Measurements from ENCODE around the gene TSPAN18.

The TSPAN18 gene

DNA sequence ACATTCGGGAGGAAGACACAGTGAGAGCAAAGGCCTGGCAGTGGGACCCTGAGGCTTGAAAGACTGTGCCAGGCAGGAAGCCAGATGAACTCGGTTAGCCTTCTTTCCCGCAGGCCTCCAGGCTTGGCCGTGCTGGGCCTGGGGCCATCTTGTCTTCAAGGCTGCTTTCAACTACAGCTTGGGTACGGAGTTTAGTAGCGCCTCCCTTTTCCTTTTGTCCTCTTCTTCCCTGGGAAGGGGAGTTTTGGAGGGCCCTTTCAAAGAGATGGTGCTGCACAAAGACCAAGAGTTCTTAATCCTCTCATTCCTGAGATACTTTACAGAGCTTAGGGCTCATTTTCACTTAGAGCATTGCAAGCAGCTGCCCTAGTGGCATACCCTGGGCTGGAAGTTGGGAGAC, 136.5 kb downstream of the TSPAN18 start:
- Histone ChIP-seq H3K27ac (ENCODE audit: extremely low read depth, low read depth, low read length) (no peak overlapping the region), H3K9me3 (ENCODE audit: control insufficient read depth, insufficient read depth, low read depth, low read length) (no peaks in the 10 kb centered on the region)

DNA sequence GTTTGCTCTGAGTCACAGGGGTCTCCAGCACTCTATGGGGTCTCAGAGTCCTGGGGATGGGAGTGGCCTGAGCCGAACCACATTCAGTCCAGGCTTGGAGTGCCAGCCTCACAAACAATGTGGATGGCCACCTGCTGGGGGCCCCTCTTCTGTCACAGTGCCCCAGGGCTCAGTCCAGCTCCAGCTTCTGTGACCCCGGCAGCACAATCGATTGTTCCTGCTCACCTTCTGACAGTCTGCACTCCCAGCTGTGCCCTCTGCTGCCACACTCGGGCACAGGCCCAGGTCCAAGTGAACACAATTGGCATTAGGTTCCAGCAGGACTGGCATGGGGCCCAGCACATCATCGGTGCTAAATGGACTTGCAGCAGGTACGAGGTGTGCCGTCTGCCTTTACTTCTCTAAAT, 139.1 kb downstream of the TSPAN18 start:
- TF ChIP-seq, protein P1, sequence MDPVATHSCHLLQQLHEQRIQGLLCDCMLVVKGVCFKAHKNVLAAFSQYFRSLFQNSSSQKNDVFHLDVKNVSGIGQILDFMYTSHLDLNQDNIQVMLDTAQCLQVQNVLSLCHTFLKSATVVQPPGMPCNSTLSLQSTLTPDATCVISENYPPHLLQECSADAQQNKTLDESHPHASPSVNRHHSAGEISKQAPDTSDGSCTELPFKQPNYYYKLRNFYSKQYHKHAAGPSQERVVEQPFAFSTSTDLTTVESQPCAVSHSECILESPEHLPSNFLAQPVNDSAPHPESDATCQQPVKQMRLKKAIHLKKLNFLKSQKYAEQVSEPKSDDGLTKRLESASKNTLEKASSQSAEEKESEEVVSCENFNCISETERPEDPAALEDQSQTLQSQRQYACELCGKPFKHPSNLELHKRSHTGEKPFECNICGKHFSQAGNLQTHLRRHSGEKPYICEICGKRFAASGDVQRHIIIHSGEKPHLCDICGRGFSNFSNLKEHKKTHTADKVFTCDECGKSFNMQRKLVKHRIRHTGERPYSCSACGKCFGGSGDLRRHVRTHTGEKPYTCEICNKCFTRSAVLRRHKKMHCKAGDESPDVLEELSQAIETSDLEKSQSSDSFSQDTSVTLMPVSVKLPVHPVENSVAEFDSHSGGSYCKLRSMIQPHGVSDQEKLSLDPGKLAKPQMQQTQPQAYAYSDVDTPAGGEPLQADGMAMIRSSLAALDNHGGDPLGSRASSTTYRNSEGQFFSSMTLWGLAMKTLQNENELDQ (tag by site-specific recombination; IDR thresholded peaks at IDR 0.05; ENCODE audit: low read depth) = no peak
- peak; percentile 69 for TF ChIP-seq ZIC2 (tag by site-specific recombination; IDR thresholded peaks at IDR 0.05)
- POLR2A ChIA-PET = no interaction called here
- Histone ChIP-seq H3K9me3 (ENCODE audit: control insufficient read depth, insufficient read depth, low read depth, low read length) (no peaks in the 10 kb centered on the region), H3K4me3 (ENCODE audit: low read depth, low read length) (no peak overlapping the region), H3K4me1 (ENCODE audit: control insufficient read depth, insufficient read depth, low read length) (peaks cover 10% of the 10 kb centered on the region), H3K36me3 (ENCODE audit: control insufficient read depth in 2 of 2, insufficient read depth in 1 of 2, low read length in 2 of 2) (no peaks in the 10 kb centered on the region), H3K27ac (ENCODE audit: extremely low read depth, low read depth, low read length) (no peak overlapping the region)
- CTCF ChIA-PET = interaction anchor here (1.3 kb wide), 2 partner anchors 22 to 29 kb away, joined by 3 to 9 read pairs; no protein-coding TSS in a partner anchor

More for the DNA sequence above, 136.5 kb downstream of the TSPAN18 start:
- Histone ChIP-seq H3K36me3 (ENCODE audit: control insufficient read depth in 2 of 2, insufficient read depth in 1 of 2, low read length in 2 of 2) (no peaks in the 10 kb centered on the region), H3K4me1 (ENCODE audit: control insufficient read depth, insufficient read depth, low read length) (peaks cover 10% of the 10 kb centered on the region), H3K4me3 (ENCODE audit: low read depth, low read length) (no peak overlapping the region)
- CTCF ChIA-PET = no interaction called here
- POLR2A ChIA-PET = no interaction called here
- TF ChIP-seq ZNF391 (tag by site-specific recombination; IDR thresholded peaks at IDR 0.05; ENCODE audit: borderline replicate concordance, low read depth) (no peak), ZNF221 (tag by site-specific recombination; IDR thresholded peaks at IDR 0.05; ENCODE audit: borderline replicate concordance) (no peak), ZNF791 (tag by site-specific recombination; IDR thresholded peaks at IDR 0.05) (no peak), ZFHX2 (tag by site-specific recombination; conservative IDR thresholded peaks at IDR 0.05) (no peak), ZNF2 (tag by site-specific recombination; IDR thresholded peaks at IDR 0.05) (no peak), ZNF37A (tag by site-specific recombination; IDR thresholded peaks at IDR 0.05) (no peak), FEZF1 (tag by site-specific recombination; IDR thresholded peaks at IDR 0.05) (no peak), ZNF10 (tag by site-specific recombination; IDR thresholded peaks at IDR 0.05) (no peak), ZNF837 (tag by site-specific recombination; IDR thresholded peaks at IDR 0.05) (no peak), TRIM28 (IDR thresholded peaks at IDR 0.05; ENCODE audit: borderline replicate concordance, low read length) (no peak), KLF8 (tag by site-specific recombination; IDR thresholded peaks at IDR 0.05) (no peak)
- TF ChIP-seq, protein P2, sequence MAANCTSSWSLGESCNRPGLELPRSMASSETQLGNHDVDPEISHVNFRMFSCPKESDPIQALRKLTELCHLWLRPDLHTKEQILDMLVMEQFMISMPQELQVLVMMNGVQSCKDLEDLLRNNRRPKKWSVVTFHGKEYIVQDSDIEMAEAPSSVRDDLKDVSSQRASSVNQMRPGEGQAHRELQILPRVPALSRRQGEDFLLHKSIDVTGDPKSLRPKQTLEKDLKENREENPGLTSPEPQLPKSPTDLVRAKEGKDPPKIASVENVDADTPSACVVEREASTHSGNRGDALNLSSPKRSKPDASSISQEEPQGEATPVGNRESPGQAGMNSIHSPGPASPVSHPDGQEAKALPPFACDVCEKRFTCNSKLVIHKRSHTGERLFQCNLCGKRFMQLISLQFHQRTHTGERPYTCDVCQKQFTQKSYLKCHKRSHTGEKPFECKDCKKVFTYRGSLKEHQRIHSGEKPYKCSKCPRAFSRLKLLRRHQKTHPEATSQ (tag by site-specific recombination; IDR thresholded peaks at IDR 0.05) = no peak
- TF ChIP-seq, protein P3, sequence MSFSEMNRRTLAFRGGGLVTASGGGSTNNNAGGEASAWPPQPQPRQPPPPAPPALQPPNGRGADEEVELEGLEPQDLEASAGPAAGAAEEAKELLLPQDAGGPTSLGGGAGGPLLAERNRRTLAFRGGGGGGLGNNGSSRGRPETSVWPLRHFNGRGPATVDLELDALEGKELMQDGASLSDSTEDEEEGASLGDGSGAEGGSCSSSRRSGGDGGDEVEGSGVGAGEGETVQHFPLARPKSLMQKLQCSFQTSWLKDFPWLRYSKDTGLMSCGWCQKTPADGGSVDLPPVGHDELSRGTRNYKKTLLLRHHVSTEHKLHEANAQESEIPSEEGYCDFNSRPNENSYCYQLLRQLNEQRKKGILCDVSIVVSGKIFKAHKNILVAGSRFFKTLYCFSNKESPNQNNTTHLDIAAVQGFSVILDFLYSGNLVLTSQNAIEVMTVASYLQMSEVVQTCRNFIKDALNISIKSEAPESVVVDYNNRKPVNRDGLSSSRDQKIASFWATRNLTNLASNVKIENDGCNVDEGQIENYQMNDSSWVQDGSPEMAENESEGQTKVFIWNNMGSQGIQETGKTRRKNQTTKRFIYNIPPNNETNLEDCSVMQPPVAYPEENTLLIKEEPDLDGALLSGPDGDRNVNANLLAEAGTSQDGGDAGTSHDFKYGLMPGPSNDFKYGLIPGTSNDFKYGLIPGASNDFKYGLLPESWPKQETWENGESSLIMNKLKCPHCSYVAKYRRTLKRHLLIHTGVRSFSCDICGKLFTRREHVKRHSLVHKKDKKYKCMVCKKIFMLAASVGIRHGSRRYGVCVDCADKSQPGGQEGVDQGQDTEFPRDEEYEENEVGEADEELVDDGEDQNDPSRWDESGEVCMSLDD (tag by site-specific recombination; IDR thresholded peaks at IDR 0.05) = no peak
- TF ChIP-seq, protein P4, sequence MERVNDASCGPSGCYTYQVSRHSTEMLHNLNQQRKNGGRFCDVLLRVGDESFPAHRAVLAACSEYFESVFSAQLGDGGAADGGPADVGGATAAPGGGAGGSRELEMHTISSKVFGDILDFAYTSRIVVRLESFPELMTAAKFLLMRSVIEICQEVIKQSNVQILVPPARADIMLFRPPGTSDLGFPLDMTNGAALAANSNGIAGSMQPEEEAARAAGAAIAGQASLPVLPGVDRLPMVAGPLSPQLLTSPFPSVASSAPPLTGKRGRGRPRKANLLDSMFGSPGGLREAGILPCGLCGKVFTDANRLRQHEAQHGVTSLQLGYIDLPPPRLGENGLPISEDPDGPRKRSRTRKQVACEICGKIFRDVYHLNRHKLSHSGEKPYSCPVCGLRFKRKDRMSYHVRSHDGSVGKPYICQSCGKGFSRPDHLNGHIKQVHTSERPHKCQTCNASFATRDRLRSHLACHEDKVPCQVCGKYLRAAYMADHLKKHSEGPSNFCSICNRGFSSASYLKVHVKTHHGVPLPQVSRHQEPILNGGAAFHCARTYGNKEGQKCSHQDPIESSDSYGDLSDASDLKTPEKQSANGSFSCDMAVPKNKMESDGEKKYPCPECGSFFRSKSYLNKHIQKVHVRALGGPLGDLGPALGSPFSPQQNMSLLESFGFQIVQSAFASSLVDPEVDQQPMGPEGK (tag by site-specific recombination; IDR thresholded peaks at IDR 0.05) = no peak
